Ramos (cell line): Measurements from ENCODE around the gene RANBP9.

Source experiments
- in situ Hi-C: fragments of 300-500 bp; cut with MboI; formaldehyde crosslinking; loops from one replicate; pipeline ENCODE4 v1.14.3; 2022; ENCODE audit warnings: low sequenced_read_pairs; ENCODE audit not compliant: unreplicated experiment

The RANBP9 gene

GRCh38 chr6:13711733-13712598, at the start of gene RANBP9:
Gene RANBP9 (minus strand): TSS chr6:13711835. CDS start chr6:13711505, 330 bp downstream.
- in situ Hi-C loops, result no loop called here

- in situ Hi-C loops, result no loop called here
These were observed 49.0 kb upstream of the RANBP9 start for GRCh38 chr6:13760307-13761304.

GRCh38 chr6:13759025-13759424, 47.4 kb upstream of the RANBP9 start:
- in situ Hi-C loops, result no loop called here

- in situ Hi-C loops, result no loop called here
These were observed 43.0 kb upstream of the RANBP9 start for GRCh38 chr6:13754644-13755043.

GRCh38 chr6:13743736-13744127, 32.1 kb upstream of the RANBP9 start:
- in situ Hi-C loops, result no loop called here

- in situ Hi-C loops, result no loop called here
These were observed 31.5 kb upstream of the RANBP9 start for GRCh38 chr6:13742961-13743735.

GRCh38 chr6:13741365-13741764, 29.7 kb upstream of the RANBP9 start:
- in situ Hi-C loops, result no loop called here

GRCh38 chr6:13735031-13735430, 23.4 kb upstream of the RANBP9 start:
- in situ Hi-C loops, result no loop called here

GRCh38 chr6:13733178-13733887, 21.7 kb upstream of the RANBP9 start:
- in situ Hi-C loops, result no loop called here

- in situ Hi-C loops, result no loop called here
These were observed 19.1 kb upstream of the RANBP9 start for GRCh38 chr6:13730704-13731103.

GRCh38 chr6:13729891-13730290, 18.3 kb upstream of the RANBP9 start:
- in situ Hi-C loops, result no loop called here

GRCh38 chr6:13725570-13725969, 13.9 kb upstream of the RANBP9 start:
- in situ Hi-C loops, result no loop called here

- in situ Hi-C loops, result no loop called here
These were observed 13.4 kb upstream of the RANBP9 start for GRCh38 chr6:13725052-13725451.

- in situ Hi-C loops, result no loop called here
These were observed 12.5 kb upstream of the RANBP9 start for GRCh38 chr6:13724182-13724581.

GRCh38 chr6:13722880-13723279, 11.2 kb upstream of the RANBP9 start:
- in situ Hi-C loops, result no loop called here

- in situ Hi-C loops, result no loop called here
These were observed 6.5 kb upstream of the RANBP9 start for GRCh38 chr6:13718123-13718458.

GRCh38 chr6:13716955-13717295, 5.3 kb upstream of the RANBP9 start:
- in situ Hi-C loops, result no loop called here

- in situ Hi-C loops, result no loop called here
These were observed 4.8 kb upstream of the RANBP9 start for GRCh38 chr6:13716225-13716954.

GRCh38 chr6:13715444-13715883, 3.8 kb upstream of the RANBP9 start:
- in situ Hi-C loops, result no loop called here
